ENCODE measurements around the gene PUS3. TPM values are rescaled to one million over a fixed set of nuclear protein-coding genes. Genes with fewer than 3 reads are reported as not detected.

Gene PUS3
- polyA plus RNA-seq, 3 donors = 2.0 to 5.3 (median 3.1) TPM

DNA sequence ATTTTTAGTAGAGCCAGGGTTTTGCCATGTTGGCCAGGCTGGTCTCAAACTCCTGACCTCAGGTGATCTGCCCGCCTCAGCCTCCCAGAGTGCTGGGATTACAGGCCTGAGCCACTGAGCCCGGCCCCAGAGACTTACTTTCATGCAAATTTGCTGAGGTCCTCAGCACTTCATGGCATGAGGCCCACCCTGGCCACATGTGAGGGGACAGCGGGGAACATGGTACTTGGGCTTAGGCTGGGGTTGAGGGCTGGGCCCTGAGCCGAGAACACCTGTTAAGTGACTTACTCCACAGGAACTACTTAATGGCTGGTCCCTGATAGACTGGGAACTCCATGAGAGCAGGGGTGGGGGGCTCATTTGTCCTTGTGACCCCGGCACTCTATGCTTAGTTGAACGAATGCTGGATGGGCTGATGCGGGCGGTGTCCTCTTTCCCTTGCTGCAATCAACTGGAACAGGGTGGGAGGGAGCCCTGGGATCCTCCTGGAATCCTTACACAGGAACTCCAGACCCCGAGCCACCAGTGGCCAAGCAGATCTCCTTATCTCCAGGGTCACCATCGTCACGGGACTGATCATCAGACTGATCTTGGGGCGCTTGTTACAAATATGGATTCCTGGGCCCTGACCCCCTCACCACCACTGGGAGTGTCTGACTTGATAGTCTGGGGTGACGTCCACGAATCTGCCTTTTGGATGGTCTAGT is 43.9 kb upstream of the PUS3 start:
- H3K27me3 ChIP-seq (ENCODE audit: control insufficient read depth in 2 of 2, insufficient read depth in 2 of 2, low read length in 2 of 2) = no peaks in the 10 kb centered on the region
- Mint-ChIP-seq H3K4me1 (no peaks in the 10 kb centered on the region), H3K4me3 (no peak overlapping the region), H3K27ac (no peak overlapping the region), H3K9me3 (no peaks in the 10 kb centered on the region), H3K27me3 (ENCODE audit: low read depth in 3 of 3) (peaks cover 2 to 7% (median 4%) of the 10 kb centered on the region in 3 donors), H3K36me3 (no peaks in the 10 kb centered on the region)
- no peaks in the 10 kb centered on the region for H3K9me3 ChIP-seq (replicated peaks in 1 of 2; ENCODE audit: control insufficient read depth in 1 of 2, insufficient read depth in 1 of 2, low read length in 2 of 2)
- DNase-seq = no peak
- no peaks in the 10 kb centered on the region for H3K4me1 ChIP-seq (ENCODE audit: control insufficient read depth in 1 of 2, insufficient read depth in 2 of 2, low read length in 2 of 2)
- H3K9ac ChIP-seq (ENCODE audit: insufficient read depth, low read length, poor library complexity, severe bottlenecking) = no peak overlapping the region
- H4K20me1 ChIP-seq (ENCODE audit: insufficient read depth, low read length) = no peaks in the 10 kb centered on the region
- H3K79me2 ChIP-seq (ENCODE audit: insufficient read depth, low read length) = no peaks in the 10 kb centered on the region
- no peak overlapping the region for H2AFZ ChIP-seq (ENCODE audit: insufficient read depth, low read depth, low read length, poor library complexity, severe bottlenecking)
- 93% methylated on average over 10 of the region's 14 CpGs for WGBS (ENCODE audit: insufficient coverage)
- no peaks in the 10 kb centered on the region for H3K36me3 ChIP-seq (replicated peaks in 1 of 2; ENCODE audit: control insufficient read depth in 1 of 2, insufficient read depth in 2 of 2, low read length in 2 of 2)
- no peak overlapping the region for H3K4me2 ChIP-seq (replicated peaks; ENCODE audit: extremely low read depth, low read length, poor library complexity, severe bottlenecking)
- TF ChIP-seq, protein P1, sequence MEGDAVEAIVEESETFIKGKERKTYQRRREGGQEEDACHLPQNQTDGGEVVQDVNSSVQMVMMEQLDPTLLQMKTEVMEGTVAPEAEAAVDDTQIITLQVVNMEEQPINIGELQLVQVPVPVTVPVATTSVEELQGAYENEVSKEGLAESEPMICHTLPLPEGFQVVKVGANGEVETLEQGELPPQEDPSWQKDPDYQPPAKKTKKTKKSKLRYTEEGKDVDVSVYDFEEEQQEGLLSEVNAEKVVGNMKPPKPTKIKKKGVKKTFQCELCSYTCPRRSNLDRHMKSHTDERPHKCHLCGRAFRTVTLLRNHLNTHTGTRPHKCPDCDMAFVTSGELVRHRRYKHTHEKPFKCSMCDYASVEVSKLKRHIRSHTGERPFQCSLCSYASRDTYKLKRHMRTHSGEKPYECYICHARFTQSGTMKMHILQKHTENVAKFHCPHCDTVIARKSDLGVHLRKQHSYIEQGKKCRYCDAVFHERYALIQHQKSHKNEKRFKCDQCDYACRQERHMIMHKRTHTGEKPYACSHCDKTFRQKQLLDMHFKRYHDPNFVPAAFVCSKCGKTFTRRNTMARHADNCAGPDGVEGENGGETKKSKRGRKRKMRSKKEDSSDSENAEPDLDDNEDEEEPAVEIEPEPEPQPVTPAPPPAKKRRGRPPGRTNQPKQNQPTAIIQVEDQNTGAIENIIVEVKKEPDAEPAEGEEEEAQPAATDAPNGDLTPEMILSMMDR (IDR thresholded peaks at IDR 0.05) = no peak
- H3K27ac ChIP-seq (ENCODE audit: low read depth in 1 of 2, low read length in 2 of 2) = no peak overlapping the region
- intact Hi-C loops (cut with micrococcal nuclease) = no loop called here
- H3K4me3 ChIP-seq (replicated peaks in 1 of 3; ENCODE audit: low read depth in 2 of 3, low read length in 3 of 3) = no peak overlapping the region

DNA sequence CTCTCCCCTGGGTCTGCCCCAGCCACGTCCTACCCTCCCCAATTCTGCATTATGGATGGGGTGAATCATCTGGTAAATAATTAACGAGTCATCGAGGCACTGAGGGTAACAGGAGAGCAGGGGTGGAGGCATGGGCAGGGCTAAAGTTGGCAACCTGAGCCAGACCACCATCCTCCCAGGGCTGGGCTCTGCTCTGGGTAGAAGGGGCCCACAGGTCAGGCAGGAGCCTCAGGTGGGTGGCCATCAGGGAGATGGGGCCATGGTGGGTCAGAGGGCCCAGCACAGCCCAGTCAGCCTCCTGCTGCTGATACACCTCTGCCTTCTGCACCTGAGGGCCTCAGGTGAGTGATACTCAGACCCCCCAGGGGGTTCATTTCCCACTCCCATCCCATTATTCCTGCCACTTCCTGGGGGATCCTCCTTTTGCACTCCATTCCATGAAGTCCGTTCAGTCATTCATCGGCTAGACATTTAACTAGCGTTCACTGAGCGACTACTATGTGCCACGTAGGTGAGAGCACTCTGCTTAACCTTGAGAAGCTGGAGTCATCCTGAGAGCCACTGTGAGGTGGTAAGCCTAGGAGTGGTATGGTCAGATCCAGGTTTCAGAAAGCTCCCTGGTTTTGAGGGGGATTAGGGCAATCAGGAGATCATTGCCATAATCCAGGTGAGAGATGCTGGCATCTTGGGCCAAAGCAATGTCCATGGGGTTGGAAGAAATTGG is 43.0 kb upstream of the PUS3 start, which contains the start of gene VSIG10L2:
TSS of gene VSIG10L2 (plus strand) at position 248 of the 724 bp plus-strand sequence. CDS start at position 260, 12 bp downstream.
- Mint-ChIP-seq H3K4me1 (no peaks in the 10 kb centered on the region), H3K9me3 (no peaks in the 10 kb centered on the region), H3K27ac (peak within 1 kb of the TSS in 2 of 7 donors; percentile 33 to 45), H3K4me3 (no peak within 1 kb of the TSS), H3K36me3 (no peaks in the 10 kb centered on the region), H3K27me3 (ENCODE audit: low read depth in 3 of 3) (peaks cover 2 to 7% (median 2%) of the 10 kb centered on the region in 3 donors)
- Histone ChIP-seq H3K4me1 (ENCODE audit: control insufficient read depth in 1 of 2, insufficient read depth in 2 of 2, low read length in 2 of 2) (no peaks in the 10 kb centered on the region), H3K79me2 (ENCODE audit: insufficient read depth, low read length) (no peaks in the 10 kb centered on the region), H4K20me1 (ENCODE audit: insufficient read depth, low read length) (no peaks in the 10 kb centered on the region), H3K4me2 (replicated peaks; ENCODE audit: extremely low read depth, low read length, poor library complexity, severe bottlenecking) (no peak within 1 kb of the TSS), H3K36me3 (replicated peaks in 1 of 2; ENCODE audit: control insufficient read depth in 1 of 2, insufficient read depth in 2 of 2, low read length in 2 of 2) (no peaks in the 10 kb centered on the region), H3K27me3 (ENCODE audit: control insufficient read depth in 2 of 2, insufficient read depth in 2 of 2, low read length in 2 of 2) (no peaks in the 10 kb centered on the region), H3K27ac (ENCODE audit: low read depth in 1 of 2, low read length in 2 of 2) (no peak within 1 kb of the TSS), H3K9me3 (replicated peaks in 1 of 2; ENCODE audit: control insufficient read depth in 1 of 2, insufficient read depth in 1 of 2, low read length in 2 of 2) (no peaks in the 10 kb centered on the region), H3K4me3 (replicated peaks in 1 of 3; ENCODE audit: low read depth in 2 of 3, low read length in 3 of 3) (no peak within 1 kb of the TSS), H2AFZ (ENCODE audit: insufficient read depth, low read depth, low read length, poor library complexity, severe bottlenecking) (no peak within 1 kb of the TSS), H3K9ac (ENCODE audit: insufficient read depth, low read length, poor library complexity, severe bottlenecking) (no peak within 1 kb of the TSS)
- intact Hi-C loops (cut with micrococcal nuclease) = no loop called here
- WGBS (ENCODE audit: insufficient coverage) = 94% methylated on average over 5 of the region's 8 CpGs
- no peak for DNase-seq
- TF ChIP-seq, protein P1 (IDR thresholded peaks at IDR 0.05) = no peak

All from CD14-positive monocyte (primary cell).